ENCODE results near the gene OBSL1.
A peak's percentile ranks its signal among the peaks of the same experiment; 100 is the strongest.

OBSL1 gene

GRCh38 chr2:219571311-219572236 is at the start of gene OBSL1:
Gene OBSL1, minus strand, starts transcription at chr2:219571539. Its CDS starts 307 bp downstream, at chr2:219571232.
- no peak for DNase-seq

- no peak for DNase-seq
These were observed 49.2 kb upstream of the OBSL1 start for GRCh38 chr2:219620546-219620945.

GRCh38 chr2:219619235-219619634 is 47.9 kb upstream of the OBSL1 start:
- DNase-seq, result no peak

GRCh38 chr2:219618733-219619122 is 47.4 kb upstream of the OBSL1 start:
- no peak for DNase-seq

- no peak for DNase-seq
These were observed 45.2 kb upstream of the OBSL1 start for GRCh38 chr2:219616550-219616949.

GRCh38 chr2:219615894-219616293 is 44.6 kb upstream of the OBSL1 start:
- DNase-seq, result no peak

- no peak for DNase-seq
These were observed 43.7 kb upstream of the OBSL1 start for GRCh38 chr2:219615036-219615435.

- no peak for DNase-seq
These were observed 42.9 kb upstream of the OBSL1 start for GRCh38 chr2:219614076-219614860.

GRCh38 chr2:219613461-219614070 is 42.2 kb upstream of the OBSL1 start:
- DNase-seq, result no peak

- no peak for DNase-seq
These were observed 41.4 kb upstream of the OBSL1 start for GRCh38 chr2:219612577-219613286.

GRCh38 chr2:219611866-219612576 is 40.7 kb upstream of the OBSL1 start:
- no peak for DNase-seq

GRCh38 chr2:219611306-219611705 is 40.0 kb upstream of the OBSL1 start:
- DNase-seq, result no peak

GRCh38 chr2:219609149-219609750 is 37.9 kb upstream of the OBSL1 start:
- DNase-seq, result no peak

GRCh38 chr2:219608399-219608964 is 37.1 kb upstream of the OBSL1 start:
- no peak for DNase-seq

GRCh38 chr2:219607931-219608330 is 36.6 kb upstream of the OBSL1 start:
- no peak for DNase-seq

GRCh38 chr2:219605607-219605954 is 34.2 kb upstream of the OBSL1 start:
- no peak for DNase-seq

- DNase-seq, result no peak
These were observed 32.4 kb upstream of the OBSL1 start for GRCh38 chr2:219603771-219604170.

GRCh38 chr2:219598308-219599078 is 27.2 kb upstream of the OBSL1 start:
- DNase-seq, result no peak

- peak; percentile 70 to 82 (median 78) for DNase-seq
These were observed 26.4 kb upstream of the OBSL1 start, which contains the start of gene STK11IP for GRCh38 chr2:219597552-219598307. Gene STK11IP, plus strand, starts transcription at chr2:219597857. Its CDS starts 263 bp downstream, at chr2:219598120.
